ENCODE measurements around the gene LAT.
"Not testable (repeated sequence)": the region's sequence is repeated elsewhere in the genome, so short reads cannot be mapped to it uniquely, and the experiment has no call there.

LAT gene

DNA sequence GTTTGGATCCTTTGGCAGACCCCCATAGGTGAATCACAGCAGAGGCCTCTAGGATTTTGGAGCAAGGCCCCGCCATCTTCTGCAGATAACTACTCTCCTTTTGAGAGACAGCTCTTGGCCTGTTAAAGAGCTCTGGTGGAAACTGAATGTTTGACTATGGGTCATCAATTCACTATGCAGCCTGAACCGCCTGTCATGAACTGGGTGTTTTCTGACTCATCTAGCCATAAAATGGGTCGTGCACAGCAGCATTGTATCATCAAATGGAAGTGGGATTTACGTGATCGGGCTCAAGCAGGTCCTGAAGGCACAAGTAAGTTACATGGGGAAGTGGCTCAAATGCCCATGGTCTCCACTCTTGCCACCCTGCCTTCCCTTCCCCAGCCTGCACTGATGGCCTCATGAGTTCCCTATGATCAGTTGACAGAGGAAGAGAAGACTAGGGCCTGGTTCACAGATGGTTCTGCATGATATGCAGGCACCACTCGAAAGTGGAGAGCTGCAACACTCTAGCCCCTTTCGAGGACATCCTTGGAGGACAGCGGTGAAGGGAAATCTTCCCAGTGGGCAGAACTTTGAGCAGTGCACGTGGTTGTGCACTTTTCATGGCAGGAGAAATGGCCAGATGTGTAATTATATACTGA lies 19.8 kb downstream of the LAT start:
- DNase-seq (ENCODE audit: insufficient read length, low spot score); FAIRE-seq: not testable (repeated sequence)

DNA sequence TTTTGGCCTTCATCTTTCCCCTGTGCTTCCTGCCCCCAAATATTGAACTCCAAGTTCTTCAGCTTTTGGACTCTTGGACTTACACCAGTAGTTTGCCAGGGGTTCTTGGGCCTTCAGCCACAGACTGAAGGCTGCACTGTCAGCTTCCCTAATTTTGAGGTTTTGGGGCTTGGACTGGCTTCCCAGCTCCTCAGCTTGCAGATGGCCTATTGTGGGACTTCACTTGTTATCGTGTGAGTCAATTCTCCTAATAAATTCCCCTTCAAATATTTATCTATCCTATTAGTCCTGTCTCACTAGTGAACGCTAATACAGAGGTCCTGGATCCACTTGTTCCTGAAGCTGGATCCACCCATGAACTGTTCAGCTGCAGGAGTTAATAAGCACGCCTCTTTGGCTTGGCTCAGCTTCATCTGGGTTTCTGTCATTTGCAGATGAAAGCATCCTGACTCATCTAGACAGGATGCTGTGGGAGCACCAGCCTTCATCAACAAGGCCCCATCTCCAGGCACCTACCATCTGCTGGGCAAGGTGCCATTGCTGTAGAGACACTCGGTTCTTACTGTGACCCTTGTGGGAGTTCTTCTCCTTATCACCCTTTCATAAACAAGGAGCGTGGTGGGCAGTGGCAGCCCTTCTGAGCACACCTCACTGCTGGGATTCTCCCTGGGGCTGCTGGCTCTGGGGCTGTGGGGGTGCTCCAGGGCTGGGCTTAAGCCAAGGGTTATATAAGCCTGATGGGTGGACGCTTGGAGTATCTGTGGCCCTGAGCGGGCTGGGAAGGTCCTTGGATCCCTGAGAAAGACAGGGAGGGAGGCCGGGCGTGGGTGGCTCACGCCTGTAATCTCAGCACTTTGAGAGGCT lies 23.1 kb downstream of the LAT start:
- DNase-seq (ENCODE audit: insufficient read length, low spot score), result no peak
- no peak for FAIRE-seq

DNA sequence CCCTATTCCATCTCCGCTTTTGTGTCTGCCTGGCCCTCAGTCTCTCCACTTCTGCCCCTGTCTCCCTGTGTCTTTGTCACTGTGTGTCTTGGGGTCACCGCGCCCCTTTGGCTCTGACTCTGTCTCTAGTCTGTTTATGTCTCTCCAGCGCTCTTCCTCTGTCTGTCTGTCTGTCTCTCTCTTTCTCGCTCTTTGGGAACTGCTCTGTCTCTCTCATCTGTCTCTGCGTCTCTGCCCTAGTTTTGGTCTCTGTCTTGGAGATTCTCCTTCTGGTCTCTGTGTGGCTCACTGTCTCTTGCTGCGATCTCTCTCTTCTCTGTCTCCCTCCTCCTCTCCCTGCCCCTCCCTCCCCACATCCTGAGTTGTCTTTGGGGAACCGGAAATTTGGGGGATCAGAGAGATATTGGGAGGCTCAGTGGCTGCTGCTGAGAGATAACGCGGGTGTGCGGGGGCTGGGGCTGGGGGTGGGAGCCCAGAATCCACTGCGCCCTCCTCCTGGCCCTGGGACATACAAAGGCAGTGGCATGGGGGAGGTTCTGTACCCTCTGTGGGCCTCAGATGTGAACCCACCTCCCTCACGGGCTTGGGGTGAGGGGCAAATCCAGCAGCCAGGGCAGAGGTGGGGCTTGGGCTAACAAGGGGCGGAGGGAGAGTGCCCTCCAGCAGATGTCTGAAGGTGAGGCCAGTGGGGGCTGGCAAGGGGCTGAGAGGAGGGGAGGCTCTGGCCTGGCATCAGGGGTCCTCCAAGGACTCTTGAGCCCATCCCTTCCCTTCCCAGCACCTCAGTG lies 24.4 kb downstream of the LAT start:
- FAIRE-seq (no peak), DNase-seq (ENCODE audit: insufficient read length, low spot score) (no peak)

DNA sequence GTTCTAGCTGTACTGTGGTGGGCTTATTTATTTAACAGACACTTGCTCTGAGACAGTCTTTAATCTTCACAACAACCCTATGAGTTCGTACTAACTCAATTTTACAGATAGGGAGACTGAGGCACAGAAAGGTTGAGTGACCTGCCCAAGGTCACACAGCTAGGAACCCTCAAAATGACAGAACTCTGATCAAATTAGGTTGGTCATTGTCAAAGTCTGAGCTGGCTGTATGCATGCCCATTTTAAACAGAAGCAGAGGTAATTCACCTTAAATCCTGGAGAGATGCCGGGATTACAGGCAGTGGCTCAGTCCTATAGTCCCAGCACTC lies 24.9 kb downstream of the LAT start:
- FAIRE-seq (no peak), DNase-seq (ENCODE audit: insufficient read length, low spot score) (no peak)

DNA sequence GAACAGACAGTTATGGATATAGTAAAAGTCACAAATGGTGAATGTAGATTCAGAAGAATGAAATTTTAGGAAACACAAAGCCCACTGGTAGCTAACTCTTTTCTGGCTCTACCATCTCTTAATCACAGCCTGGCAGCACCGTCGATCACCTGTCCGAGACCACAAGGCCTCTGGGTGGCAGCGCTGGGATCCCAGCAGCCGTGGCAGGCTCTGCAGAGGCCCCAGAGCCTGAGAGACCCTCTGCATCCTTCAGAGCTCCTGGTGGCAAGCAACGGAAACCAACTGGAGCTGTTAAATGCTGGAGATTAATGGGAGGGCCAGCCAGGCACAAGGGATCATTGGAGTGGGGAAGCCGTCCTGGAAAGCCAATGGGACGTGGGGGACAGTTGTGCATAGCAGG lies 26.3 kb downstream of the LAT start:
- FAIRE-seq, result no peak
- DNase-seq (ENCODE audit: insufficient read length, low spot score), result no peak

DNA sequence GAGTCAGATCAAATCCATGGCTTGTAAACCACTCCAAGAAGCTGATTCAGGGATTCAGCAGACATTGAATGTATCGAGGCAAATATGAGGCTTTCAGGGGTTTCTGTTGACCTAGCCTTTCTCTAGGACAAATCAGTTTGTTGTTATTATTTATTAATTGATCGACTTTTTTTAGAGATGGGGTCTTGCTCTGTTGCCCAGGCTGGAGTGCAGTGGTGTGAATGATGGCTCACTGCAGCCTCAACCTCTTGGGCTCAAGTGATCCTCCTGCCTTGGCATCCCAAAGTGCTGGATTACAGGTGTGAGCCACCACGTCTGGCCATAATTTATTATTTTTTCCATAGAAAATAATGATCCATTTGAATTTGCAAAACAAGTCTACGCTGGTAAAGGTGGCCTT lies 27.0 kb downstream of the LAT start:
- no peak for DNase-seq (ENCODE audit: insufficient read length, low spot score)
- no peak for FAIRE-seq

DNA sequence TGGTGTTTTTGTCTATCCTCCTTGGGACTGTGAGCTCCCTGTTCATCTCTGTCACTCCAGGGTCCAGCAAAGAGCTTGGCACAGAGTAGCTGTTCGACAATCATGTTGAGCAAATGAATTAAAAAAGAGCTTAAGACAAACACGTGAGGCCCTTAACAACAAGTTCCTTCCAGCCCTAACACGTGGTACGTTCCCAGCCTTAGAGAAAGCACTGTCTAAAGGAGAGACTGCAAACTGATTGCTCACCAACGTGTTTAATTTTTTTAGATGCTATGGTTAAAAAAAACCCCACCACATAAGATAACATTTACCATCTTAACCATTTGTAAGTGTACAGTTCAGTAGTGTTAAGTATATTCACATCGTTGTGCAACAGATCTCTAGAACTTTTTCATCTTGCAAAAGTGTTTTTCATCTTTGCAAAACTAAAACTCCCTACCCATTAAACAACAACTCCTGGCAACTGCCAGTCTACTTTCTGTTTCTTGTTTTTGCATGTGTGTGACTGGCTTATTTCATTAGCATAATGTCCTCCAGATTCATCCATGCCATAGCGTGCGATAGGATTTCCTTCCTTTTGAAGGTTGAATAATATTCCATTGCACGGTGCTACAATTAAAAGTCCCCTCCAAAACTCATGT lies 28.2 kb downstream of the LAT start:
- DNase-seq (ENCODE audit: insufficient read length, low spot score), result no peak
- FAIRE-seq, result no peak

DNA sequence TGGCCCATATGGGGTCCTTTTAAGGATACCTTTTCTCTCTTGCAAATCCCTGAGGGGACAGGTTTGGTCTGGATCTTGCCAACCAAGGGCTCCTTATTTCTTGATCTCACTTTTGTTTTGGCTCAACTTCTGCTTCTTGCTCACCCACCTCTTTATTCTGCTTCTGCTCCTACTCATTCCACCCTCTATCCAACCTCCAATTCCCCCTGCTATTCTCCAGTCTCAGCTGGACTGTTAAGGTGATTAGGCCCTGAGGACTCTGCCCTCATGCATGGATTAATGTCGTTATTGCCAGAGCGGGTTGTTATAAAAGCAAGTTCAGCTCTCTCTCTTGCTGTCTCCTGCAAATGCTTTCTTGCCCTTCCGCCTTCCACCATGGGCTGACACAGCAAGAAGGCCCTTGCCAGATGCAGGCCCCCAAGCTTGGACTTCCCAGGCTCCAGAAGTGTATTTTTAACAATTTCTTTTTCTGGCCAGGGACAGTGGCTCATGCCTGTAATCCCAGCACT lies 29.8 kb downstream of the LAT start:
- FAIRE-seq, result no peak
- DNase-seq (ENCODE audit: insufficient read length, low spot score), result no peak

DNA sequence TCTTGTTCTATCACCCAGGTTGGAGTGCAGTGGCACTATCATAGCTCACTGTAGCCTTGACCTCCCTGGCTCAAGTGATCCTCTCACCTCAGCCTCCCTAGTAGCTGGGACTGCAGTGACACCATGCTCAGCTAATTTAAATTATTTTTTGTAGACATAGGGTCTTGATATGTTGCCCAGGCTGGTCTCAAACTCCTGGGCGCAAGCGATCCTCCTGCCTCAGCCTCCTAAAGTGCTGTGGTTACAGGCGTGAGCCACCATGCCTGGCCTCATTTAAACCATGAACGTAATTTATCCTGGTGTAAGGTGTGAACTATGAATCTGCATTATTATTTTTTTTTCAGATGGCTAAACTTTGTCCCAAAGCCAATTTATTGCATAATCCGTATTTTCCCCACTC lies 37.3 kb downstream of the LAT start:
- FAIRE-seq, result no peak

DNA sequence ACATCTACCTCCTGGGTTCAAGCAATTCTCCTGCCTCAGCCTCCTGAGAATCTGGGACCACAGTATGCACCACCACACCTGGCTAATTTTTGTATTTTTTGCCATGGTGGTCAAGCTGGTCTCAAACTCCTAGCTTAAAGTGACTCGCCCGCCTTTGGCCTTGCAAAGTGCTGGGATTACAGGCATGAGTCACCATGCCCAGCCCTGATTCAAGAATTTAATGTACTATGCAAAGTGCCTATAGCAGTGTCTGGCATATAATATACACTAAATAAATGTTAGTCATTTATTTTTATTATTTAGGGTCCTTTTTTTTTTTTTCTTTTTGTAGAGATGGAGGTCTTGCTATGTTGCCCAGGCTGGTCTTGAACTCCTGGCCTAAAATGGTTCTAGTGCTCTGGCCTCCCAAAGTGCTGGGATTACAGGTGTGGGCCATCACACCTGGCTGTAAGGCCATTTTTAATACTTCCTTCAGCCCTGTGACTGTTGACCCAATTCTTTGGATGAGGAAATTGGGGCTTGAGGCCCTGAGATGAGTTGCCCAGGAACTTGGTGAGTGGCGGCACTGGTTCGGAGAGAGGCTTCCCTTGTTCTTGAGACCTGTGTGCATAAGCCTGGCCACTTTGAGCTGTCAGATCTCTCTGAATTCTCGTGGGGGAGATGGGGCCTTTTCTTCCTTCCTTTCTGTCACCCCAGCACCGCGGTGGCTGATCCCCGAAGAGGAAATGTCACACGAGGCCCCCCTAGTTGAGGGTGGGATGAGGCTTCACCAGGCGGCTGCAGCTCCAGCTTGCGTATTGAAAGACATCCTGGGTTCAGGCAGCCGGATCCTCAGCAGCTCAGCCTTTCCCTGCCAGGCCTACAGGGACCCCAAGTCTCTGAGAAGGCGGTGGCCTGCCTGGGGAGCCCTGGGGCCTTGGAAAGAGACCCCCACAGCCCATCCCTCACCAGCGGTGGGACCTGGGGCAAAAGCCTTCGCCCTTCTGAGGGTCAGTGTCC lies 38.7 kb downstream of the LAT start:
- FAIRE-seq (no peak), DNase-seq (ENCODE audit: insufficient read length, low spot score) (no peak)

More for the DNA sequence above, 37.3 kb downstream of the LAT start:
- no peak for DNase-seq (ENCODE audit: insufficient read length, low spot score)

DNA sequence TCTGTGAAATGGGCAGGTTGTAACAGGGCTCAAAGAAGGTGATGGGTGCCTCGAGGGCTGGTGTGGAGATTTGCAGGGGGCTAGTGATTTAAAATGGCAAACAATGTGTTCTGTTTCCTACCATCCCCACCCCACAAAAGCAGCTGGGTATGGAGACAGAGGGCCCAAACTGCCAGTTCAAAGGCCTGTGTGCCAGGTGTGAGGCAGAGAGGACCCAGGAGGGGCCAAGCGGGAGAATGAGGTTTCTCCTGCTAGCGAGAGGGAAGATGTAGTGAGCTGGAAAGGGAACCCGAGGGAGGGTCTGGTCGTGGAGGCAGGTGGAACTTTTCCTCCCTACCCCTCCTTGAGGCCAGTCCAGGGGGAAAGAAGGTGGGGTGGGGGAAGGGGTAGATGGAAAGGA lies 39.4 kb downstream of the LAT start:
- FAIRE-seq, result no peak

DNA sequence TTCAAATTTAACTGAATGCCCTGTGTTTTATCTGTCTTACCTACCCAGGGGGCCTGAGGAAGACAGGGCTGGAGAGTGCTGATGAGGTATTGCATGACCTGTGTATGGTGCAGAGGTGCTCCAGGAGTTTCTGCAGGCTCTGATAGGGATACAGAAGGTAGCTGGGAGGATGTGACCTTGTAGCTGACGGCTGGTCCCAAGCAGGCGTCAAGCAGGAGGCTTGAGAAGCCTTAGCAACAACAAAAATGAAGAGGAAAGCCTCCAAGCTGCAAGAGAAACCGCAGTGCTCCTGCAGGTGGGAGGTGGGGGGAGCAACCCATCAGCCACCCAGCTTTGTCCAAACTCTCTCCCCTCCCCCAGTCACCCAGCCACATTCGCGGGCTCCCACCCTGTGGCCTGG lies 40.4 kb downstream of the LAT start:
- no peak for FAIRE-seq
- DNase-seq (ENCODE audit: insufficient read length, low spot score), result no peak

More for the DNA sequence above, 39.4 kb downstream of the LAT start:
- no peak for DNase-seq (ENCODE audit: insufficient read length, low spot score)

DNA sequence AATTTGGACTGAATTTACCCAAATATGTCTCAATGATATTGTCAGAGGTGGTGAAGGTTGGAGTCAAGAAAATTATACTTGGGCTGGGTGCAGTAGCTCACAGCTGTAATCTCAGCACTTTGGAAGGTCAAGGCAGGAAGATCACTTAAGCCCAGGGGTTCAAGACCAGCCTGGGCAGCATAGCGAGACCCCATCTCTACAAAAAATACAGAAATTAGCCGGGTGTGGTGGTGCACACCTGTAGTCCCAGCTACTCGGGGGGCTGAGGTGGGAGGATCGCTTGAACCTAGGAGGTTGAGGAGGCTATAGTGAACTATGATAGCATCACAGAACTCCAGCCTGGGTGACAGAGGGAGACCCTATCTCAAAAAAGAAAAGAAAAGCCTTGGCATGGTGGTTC lies 40.9 kb downstream of the LAT start:
- FAIRE-seq (no peak), DNase-seq (ENCODE audit: insufficient read length, low spot score) (no peak)

DNA sequence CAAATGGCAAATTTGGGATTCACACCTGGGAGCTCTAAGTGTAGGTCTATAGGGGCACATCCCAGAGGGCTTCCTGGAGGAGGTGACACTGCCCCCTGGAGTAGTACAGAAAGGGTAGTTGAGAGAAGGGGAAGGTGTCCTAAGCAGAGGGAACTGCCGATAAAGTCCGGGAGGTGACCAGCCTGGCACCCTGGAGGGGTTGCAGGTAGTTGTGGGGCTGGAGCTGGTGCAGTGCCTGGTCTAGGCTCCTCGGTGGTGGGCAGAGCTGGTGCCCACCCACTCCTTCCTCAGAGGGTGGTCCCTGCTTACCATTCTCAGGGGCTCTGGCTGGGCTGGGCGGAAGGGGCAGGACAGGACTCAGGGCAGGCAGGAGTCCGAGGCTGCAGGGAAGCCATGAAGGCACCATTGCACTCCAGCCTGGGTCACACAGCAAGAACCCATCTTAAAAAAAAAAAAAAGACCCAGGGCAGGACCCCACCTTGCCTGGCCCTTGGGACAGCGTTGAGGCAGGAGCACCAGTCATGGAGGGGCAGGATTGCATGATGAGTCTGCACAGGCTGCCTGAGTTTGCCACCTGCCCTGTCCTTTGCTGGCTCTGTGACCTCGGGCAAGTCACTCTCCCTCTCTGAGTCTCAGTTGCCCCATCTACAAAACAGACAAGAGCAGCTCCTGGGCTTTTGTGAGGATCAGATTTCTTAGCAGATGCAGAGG lies 43.8 kb downstream of the LAT start:
- DNase-seq (ENCODE audit: insufficient read length, low spot score) (no peak), FAIRE-seq (no peak)

DNA sequence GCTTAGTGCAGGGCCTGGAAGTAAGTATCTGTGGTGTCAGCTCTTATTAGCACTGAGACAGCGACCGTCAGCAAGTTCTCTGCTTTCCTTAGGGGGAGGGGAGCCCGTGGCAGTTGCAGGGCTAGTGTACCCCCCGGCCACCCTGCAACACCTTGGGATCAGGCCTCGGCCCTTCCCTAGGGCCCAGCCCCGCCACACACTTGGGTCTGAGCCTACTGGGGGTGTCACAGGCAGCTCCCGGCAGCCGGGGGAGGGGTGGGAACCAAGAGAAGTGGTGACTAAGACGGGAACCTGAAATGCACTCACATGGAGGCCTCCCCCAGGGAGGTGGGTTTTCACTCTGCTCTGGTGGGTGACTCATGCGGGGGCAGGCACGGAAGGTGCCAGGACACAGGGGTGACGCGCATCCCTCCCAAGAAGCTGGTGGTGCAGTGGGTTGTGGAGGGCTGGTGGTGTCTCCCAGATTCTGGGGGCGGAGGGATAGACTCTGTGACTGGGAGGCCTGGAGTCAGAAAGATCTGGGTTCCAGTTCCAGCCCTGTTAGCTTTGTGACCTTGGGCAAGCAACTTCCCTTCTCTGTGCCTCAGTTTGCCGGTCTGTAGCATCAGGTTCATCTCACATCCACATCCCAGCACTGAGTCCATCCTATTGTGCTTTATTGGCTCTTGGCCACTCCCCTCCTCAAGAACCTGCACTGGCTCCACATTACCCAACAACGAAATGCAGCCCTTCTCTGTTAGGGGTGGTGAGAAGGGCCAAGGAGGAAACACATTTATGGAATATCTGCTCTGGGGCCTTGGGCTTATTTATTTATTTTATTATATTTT lies 44.5 kb downstream of the LAT start:
- FAIRE-seq, result no peak
- no peak for DNase-seq (ENCODE audit: insufficient read length, low spot score)

DNA sequence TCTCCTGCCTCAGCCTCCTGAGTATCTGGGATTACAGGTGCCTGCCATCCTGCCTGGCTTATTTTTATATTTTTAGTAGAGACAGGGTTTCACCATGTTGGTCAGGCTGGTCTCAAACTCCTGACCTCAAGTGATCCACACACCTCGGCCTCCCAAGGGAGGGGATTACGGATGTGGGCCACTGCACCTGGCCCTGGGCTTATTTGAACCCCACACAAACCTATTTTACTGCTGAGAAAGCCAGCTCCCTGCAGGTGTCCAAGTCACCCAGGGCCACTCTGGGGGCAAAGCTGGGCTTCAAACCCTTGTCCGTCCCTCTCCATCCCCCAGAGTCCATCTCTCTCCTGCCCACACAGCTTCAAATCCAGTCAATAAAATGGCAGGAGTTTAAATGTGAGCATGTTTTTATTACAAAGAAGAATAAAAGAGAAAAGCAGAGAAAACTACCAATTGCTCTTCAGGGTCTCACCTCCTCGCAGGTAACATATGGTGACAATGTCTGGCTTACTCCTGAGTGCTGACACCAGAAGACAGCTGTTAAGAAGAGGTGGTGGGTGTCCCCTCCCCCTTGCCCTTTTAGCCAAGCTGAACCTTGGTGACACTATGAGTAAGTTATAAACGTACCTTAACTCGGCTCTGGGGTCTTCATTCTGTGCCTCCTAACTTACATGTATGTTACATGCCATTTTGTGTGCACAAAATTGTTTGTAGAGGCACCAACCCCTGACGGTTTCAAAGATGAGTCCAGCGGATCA lies 45.4 kb downstream of the LAT start:
- FAIRE-seq (no peak), DNase-seq (ENCODE audit: insufficient read length, low spot score) (no peak)

Data from GM19239 (cell line).